Measurements from ENCODE around the gene MYCT1. TPM values are rescaled to one million over a fixed set of nuclear protein-coding genes. Genes with fewer than 3 reads are reported as not detected.

MYCT1 gene
- total RNA-seq, 3 donors from 2014 or later: 2.3 to 6.2 (median 3.8) TPM

- no peak overlapping the region for H3K4me3 ChIP-seq
- DNase-seq (no peak), ATAC-seq (no peak)
- TF ChIP-seq CTCF (IDR thresholded peaks at IDR 0.05): no peak
- intact Hi-C loops (cut with DNase I, micrococcal nuclease): no loop called here
- no peaks in the 10 kb centered on the region for H3K9me3 ChIP-seq
- H3K36me3 ChIP-seq (ENCODE audit: low read depth): no peaks in the 10 kb centered on the region
- no peaks in the 10 kb centered on the region for H3K4me1 ChIP-seq (ENCODE audit: low read depth)
Measured at GRCh38 chr6:152765331-152765730, 67.6 kb downstream of the MYCT1 start.

- Histone ChIP-seq H3K4me3 (no peak overlapping the region), H3K9me3 (no peaks in the 10 kb centered on the region), H3K4me1 (ENCODE audit: low read depth) (no peaks in the 10 kb centered on the region), H3K36me3 (ENCODE audit: low read depth) (no peaks in the 10 kb centered on the region)
- intact Hi-C loops (cut with DNase I, micrococcal nuclease): no loop called here
- no peak for TF ChIP-seq CTCF (IDR thresholded peaks at IDR 0.05)
- DNase-seq: no peak
- ATAC-seq: no peak
Measured at GRCh38 chr6:152769159-152769558, 71.5 kb downstream of the MYCT1 start.

GRCh38 chr6:152769993-152770392 is 72.3 kb downstream of the MYCT1 start:
- DNase-seq (no peak), ATAC-seq (no peak)
- Histone ChIP-seq H3K4me3 (no peak overlapping the region), H3K36me3 (ENCODE audit: low read depth) (no peaks in the 10 kb centered on the region), H3K4me1 (ENCODE audit: low read depth) (no peaks in the 10 kb centered on the region), H3K9me3 (no peaks in the 10 kb centered on the region)
- intact Hi-C loops (cut with DNase I, micrococcal nuclease): no loop called here
- no peak for TF ChIP-seq CTCF (IDR thresholded peaks at IDR 0.05)

GRCh38 chr6:152771061-152771687 is 73.5 kb downstream of the MYCT1 start:
- intact Hi-C loops (cut with DNase I, micrococcal nuclease): no loop called here
- TF ChIP-seq CTCF (IDR thresholded peaks at IDR 0.05): no peak
- Histone ChIP-seq H3K36me3 (ENCODE audit: low read depth) (no peaks in the 10 kb centered on the region), H3K4me3 (no peak overlapping the region), H3K9me3 (no peaks in the 10 kb centered on the region), H3K4me1 (ENCODE audit: low read depth) (no peaks in the 10 kb centered on the region)
- no peak for ATAC-seq
- DNase-seq: no peak

Other genes with a start within 250 kb of the MYCT1 start
- 10 to 100 TPM; 16.8 to 78.6 (median 22.3) TPM for gene SYNE1, start 60.5 kb upstream of the MYCT1 start, total RNA-seq
- gene VIP, start 52.9 kb downstream of the MYCT1 start, total RNA-seq: 10 to 100 TPM in 1 of 3 donors, 1 to 10 TPM in 2; 6.7 to 50.2 (median 8.9) TPM

Data from mucosa of descending colon (tissue), 3 donors.